Measurements from ENCODE around the gene PLD5. TPM values are rescaled to one million over a fixed set of nuclear protein-coding genes. Genes with fewer than 3 reads are reported as not detected.

The PLD5 gene
- total RNA-seq, 2 donors from 2014 or later: 0.27 TPM; not detected in 1

DNA sequence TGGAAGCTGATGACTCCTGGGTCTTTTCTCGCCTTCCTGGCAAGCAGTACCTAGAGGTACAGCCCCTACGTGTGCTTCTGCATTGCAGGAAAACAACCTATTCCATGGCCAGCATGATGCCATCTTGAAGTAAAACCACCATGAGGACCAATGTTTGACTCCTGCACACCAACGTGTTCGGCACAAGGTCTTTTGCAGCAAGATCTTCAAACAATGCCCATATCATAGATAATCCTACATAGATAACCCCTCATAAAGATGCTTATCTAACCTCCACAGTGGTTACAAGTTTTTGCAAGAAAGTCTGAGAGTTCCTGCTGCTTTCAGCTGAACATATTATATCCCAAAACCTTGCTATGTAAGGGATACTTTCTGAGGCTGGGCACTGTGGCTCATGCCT is 384.5 kb downstream of the PLD5 start:
- Histone ChIP-seq H3K36me3 (no peaks in the 10 kb centered on the region), H3K27ac (no peak overlapping the region), H3K4me3 (no peak overlapping the region), H3K9me3 (no peaks in the 10 kb centered on the region), H3K9ac (ENCODE audit: low read depth in 2 of 2, low read length in 2 of 2) (no peak overlapping the region), H3K4me1 (no peaks in the 10 kb centered on the region), H3K27me3 (no peaks in the 10 kb centered on the region)
- intact Hi-C loops (cut with DNase I): no loop called here
- DNase-seq: no peak
- TF ChIP-seq CTCF (IDR thresholded peaks at IDR 0.05): no peak

DNA sequence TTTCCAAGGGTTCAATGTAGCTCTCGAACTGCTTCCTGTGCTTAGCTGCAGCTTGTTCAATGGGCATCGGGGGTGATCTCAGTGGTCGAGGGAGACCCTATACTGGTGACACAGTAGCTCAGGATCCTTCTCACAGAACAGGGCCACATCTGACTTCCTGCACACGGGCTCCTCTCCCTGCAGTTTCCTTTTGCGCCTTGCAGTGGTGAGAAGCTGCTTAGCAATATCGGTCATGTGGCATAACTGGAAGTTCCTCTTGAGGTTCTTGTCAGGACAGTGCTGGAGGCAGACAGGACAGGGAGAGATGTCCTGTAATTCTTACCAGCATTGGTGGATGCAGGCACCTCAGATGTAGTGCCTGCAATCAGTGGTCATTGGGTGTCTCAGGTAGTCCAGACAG is 385.1 kb downstream of the PLD5 start:
- Histone ChIP-seq H3K36me3 (no peaks in the 10 kb centered on the region), H3K27ac (no peak overlapping the region), H3K4me3 (no peak overlapping the region), H3K9me3 (no peaks in the 10 kb centered on the region), H3K27me3 (no peaks in the 10 kb centered on the region), H3K4me1 (no peaks in the 10 kb centered on the region), H3K9ac (ENCODE audit: low read depth in 2 of 2, low read length in 2 of 2) (no peak overlapping the region)
- no peak for TF ChIP-seq CTCF (IDR thresholded peaks at IDR 0.05)
- DNase-seq: no peak
- intact Hi-C loops (cut with DNase I): no loop called here

DNA sequence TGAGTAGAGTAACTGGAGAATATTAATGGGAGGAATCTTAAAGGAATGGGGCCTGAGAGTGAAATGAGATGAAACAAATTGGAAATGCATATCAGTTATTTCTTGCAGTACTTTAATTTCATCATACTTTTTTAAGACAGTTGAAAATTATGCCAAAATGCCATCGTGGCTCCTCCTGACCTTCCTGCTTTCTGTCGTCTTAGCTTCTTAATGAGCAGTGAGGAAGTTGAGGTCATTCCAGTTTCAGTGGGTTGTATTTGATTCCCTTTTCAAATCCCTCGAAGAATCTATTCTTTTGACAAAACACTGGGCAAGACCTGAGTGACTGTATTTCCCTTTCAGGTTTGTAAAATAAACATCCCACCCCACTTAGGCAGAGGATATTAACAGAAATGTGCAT is 390.7 kb downstream of the PLD5 start:
- no peaks in the 10 kb centered on the region for H3K27me3 ChIP-seq
- no peaks in the 10 kb centered on the region for H3K9me3 ChIP-seq
- no peak overlapping the region for H3K9ac ChIP-seq (ENCODE audit: low read depth in 2 of 2, low read length in 2 of 2)
- H3K36me3 ChIP-seq: no peaks in the 10 kb centered on the region
- H3K27ac ChIP-seq: no peak overlapping the region
- intact Hi-C loops (cut with DNase I): no loop called here
- no peaks in the 10 kb centered on the region for H3K4me1 ChIP-seq
- DNase-seq: no peak
- no peak for TF ChIP-seq CTCF (IDR thresholded peaks at IDR 0.05)
- no peak overlapping the region for H3K4me3 ChIP-seq

DNA sequence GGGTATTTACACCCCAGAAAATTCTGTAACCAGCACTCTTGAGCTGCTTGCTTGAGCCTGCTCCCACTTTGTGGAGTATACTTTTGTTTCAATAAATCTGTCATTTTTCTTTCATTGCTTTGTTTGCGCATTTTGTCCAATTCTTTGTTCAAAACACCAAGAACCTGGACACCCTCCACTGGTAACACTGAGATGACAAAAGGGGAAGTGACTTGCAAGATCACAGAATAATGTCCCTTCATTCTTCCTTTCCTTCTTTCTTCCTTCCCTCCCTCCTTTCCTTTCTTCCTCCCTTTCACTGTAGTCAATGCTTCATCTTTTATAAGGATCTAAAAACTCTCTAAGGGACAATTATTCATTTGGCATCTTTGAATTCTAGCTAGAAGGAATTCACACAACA is 391.1 kb downstream of the PLD5 start:
- intact Hi-C loops (cut with DNase I): no loop called here
- DNase-seq: no peak
- no peaks in the 10 kb centered on the region for H3K36me3 ChIP-seq
- no peak overlapping the region for H3K27ac ChIP-seq
- H3K4me3 ChIP-seq: no peak overlapping the region
- H3K4me1 ChIP-seq: no peaks in the 10 kb centered on the region
- H3K9ac ChIP-seq (ENCODE audit: low read depth in 2 of 2, low read length in 2 of 2): no peak overlapping the region
- no peaks in the 10 kb centered on the region for H3K27me3 ChIP-seq
- H3K9me3 ChIP-seq: no peaks in the 10 kb centered on the region
- TF ChIP-seq CTCF (IDR thresholded peaks at IDR 0.05): no peak

- intact Hi-C loops (cut with DNase I): no loop called here
- H3K4me1 ChIP-seq: no peaks in the 10 kb centered on the region
- no peaks in the 10 kb centered on the region for H3K9me3 ChIP-seq
- H3K36me3 ChIP-seq: no peaks in the 10 kb centered on the region
- no peak for TF ChIP-seq CTCF (IDR thresholded peaks at IDR 0.05)
- no peak overlapping the region for H3K9ac ChIP-seq (ENCODE audit: low read depth in 2 of 2, low read length in 2 of 2)
- no peaks in the 10 kb centered on the region for H3K27me3 ChIP-seq
- H3K27ac ChIP-seq: no peak overlapping the region
- DNase-seq: no peak
- no peak overlapping the region for H3K4me3 ChIP-seq
These were observed 392.2 kb downstream of the PLD5 start for GRCh38 chr1:242132121-242132817.

Data from colonic mucosa (tissue), 4 donors.